Measurements from ENCODE around the gene RAI1.

GRCh38 chr17:17675925-17676534 is 5.2 kb upstream of the RAI1 start:
- TF ChIP-seq PKNOX1 (IDR thresholded peaks at IDR 0.05) (no peak), FOXM1 (IDR thresholded peaks at IDR 0.05; ENCODE audit: borderline replicate concordance) (no peak), BHLHE40 (IDR thresholded peaks at IDR 0.05; ENCODE audit: borderline replicate concordance) (no peak), ARNT (IDR thresholded peaks at IDR 0.05) (no peak), HDGF (IDR thresholded peaks at IDR 0.05; ENCODE audit: borderline replicate concordance) (no peak), SP1 (IDR thresholded peaks at IDR 0.05) (no peak), SUZ12 (IDR thresholded peaks at IDR 0.05) (no peak), ZNF384 (IDR thresholded peaks at IDR 0.05) (no peak), TARDBP (IDR thresholded peaks at IDR 0.05) (no peak)

Data from HEK293T (cell line).